Renal cortical epithelial cell (primary cell): ENCODE data around the gene GRM4. TPM values are rescaled to one million over a fixed set of nuclear protein-coding genes. Genes with fewer than 3 reads are reported as not detected.
"Not testable (repeated sequence)": the region's sequence is repeated elsewhere in the genome, so short reads cannot be mapped to it uniquely, and the experiment has no call there.

ENCODE experiments used
- DNase-seq: peaks from one replicate; pipeline ENCODE4 v3.0.0-alpha.2; 2011; ENCODE audit warnings: low read depth
- total RNA-seq: library from RNA; depleted of rRNA; stranded (reverse); fragments of >200 nt; gene quantifications from 2 replicates; pipeline ENCODE4 v1.2.3, GENCODE V29; 2014

GRM4 gene
- total RNA-seq: 0.05 TPM in 1 of 2 replicates, not detected in the other

DNA sequence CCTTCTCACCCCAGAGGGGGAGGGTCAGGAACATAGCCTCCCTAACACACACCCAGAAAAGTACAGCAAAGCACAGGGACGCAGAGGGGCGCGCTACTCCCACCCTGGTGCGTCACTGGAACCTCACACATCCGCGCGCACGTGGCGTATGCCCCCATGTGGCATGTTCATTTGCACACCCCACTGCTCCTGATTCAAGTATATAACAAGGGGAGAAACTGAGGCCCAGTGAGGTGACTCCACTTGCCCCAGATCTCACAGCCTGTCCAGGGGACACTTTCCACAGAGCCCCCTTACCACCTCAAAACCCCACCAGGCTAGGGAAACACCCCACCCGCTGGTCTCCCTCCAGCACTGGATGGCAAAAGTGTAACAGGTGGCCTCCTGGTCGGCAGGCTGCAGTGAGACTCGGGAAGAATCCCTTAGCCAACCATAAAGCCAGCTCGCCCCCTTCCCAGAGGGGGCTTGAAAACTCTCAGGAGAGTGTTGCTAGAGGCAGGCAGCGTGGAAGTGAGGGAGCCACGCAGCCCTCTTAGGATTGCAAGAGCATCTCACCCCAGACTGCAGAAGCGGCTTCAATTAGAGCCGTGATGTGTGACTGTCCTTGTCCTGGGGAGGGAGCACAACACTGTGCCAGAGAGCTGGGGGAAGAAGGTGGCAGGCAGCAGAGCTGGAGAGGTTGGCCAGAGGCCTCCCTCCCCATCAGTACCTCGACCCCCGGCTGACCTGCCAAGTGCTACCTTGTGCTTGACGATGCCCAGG is at the start of gene GRM4:
Gene GRM4, minus strand, starts transcription at position 67 of the 762 bp plus-strand sequence. CDS start 12,591 bp downstream, outside the sequence.
- DNase-seq: no peak

DNA sequence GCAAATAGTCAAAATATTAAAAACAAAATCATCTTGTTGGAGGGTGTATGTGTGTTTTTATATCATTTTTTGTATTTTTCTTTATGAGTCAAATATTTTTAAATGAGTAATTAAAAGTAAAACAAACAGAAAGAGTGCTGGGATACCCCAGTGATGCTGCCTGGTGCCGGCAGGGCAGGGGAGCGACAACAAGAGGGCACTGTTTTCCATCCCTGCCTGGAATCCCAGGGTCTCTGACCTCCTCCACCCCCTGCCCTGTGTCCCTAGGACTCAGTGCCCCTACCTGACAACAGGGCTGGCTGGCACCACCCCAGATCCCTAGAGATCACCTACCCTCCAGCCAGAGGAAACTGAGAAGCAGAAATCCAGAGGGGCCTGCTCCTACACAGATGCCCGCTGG is 48.9 kb upstream of the GRM4 start:
- DNase-seq: no peak

DNA sequence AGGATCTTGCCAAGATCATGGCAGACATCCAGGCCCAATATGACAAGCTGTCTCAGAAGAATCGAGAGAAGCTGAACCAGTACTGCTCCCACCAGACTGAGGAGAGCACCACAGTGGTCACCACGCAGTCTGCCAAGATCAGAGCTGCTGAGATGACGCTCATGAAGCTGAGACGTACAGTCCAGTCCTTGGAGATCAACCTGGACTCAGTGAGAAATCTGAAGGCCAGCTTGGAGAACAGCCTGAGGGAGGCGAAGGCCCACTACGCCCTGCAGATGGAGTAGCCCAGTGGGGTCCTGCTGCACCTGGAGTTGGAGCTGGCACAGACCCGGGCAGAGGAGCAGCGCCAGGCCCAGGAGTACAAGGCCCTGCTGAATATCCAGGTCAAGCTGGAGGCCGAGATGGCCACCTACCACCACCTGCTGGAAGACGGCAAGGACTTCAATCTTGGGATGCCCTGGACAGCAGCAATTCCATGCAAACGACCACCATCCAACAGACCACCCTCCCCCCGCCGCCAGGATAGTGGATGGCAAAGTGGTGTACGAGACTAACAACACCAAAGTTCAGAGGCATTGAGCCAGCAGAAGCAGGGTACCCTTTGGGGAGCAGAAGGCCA is 44.7 kb upstream of the GRM4 start:
- no peak for DNase-seq

DNA sequence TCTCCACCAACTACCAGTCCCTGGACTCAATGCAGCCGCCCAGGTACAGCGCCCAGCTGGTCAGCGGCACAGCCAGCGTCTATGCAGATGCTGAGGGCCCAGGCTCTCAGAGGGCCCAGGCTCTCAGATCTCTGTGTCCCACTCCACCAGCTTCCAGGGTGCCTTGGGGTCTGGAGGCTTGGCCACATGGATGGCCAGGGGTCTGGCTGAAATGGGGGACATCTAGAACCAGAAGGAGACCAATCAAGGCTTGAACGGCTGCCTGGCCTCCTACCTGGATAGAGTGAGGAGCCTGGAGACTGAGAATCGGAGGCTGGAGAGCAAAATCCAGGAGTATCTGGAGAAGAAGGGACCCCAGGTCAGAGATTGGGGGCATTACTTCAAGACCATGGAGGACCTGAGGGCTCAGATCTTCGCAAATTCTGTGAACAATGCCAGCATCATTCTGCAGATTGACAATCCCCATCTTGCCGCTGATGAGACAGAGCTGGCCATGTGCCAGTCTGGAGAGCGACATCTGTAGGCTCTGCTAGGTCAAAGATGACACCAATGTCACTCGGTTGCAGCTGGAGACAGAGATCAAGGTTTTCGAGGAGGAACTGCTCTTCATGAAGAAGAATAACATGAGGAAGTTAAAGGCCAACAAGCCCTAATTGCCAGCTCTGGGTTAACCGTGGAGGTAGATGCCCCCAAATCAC is 44.1 kb upstream of the GRM4 start:
- DNase-seq: no peak

DNA sequence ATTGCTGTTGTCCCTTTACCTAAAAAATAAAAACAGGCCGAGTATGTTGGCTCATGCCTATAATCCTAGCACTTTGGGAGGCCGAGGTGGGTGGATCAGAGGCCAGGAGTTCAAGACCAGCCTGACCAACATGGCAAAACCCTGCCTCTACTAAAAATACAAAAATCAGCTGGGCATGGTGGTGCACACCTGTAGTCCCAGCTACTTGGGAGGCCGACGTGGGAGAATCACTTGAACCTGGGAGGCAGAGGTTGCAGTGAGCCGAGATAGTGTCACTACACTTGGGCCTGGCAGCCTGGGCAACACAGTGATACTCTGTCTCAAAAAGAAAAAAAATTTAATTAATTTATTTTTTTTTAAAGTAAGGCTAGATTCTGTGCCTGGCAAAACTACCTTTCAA is 38.8 kb upstream of the GRM4 start:
- DNase-seq: not testable (repeated sequence)

DNA sequence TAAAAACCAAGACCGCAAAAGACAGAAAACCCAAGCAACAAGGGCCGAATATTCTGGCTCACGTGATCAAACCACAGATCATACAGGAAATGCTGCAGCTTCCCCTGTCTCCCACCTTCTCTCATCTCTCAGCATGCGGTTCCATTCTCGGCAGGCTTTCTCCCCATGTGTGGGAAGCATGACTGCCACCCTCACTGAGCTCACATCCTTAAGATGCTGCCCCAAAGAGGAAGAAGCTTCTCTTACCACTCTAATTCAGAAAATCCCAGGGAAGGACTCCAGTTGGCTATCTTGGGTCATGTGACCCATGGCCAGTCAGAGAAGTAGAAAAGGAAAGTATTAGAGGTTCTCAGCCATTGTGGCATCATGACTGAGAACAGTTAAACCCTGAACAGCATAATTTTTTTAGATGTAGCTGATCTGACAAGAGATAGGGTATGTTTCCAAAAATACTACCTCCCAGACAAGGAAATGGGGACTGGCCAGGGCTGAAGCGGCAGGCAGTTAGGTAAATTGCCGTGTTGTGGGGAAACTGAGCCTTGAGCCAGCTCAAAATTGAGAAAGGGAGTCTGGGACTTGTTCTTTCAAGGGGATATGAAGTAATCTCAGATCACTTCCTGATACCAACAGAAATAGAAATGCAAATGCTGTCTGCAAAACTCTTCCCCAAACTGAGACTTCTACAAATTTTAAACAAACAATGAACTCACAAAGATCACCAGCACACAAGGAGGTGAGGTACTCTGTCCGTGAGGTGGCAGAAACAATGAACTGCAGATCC is 37.1 kb upstream of the GRM4 start:
- DNase-seq: no peak

DNA sequence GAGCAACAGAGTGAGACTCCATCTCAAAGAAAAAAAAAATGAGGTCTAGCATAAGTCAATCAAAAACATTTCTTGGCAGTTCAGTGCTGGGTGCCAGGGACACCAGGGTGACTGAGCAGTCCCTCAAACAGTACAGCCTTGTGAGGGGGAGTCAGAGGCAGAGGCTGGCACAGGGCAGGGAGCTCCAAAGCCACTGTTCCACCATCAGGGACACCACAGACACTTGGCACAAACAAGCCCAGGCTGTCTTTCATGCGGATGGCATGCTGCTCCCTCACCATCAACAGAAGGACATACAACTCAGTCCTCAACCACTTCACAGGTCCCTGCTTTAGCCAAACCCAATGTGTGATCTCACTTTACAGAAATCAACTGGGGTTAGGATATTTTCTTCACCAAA is 36.0 kb upstream of the GRM4 start:
- DNase-seq: no peak

DNA sequence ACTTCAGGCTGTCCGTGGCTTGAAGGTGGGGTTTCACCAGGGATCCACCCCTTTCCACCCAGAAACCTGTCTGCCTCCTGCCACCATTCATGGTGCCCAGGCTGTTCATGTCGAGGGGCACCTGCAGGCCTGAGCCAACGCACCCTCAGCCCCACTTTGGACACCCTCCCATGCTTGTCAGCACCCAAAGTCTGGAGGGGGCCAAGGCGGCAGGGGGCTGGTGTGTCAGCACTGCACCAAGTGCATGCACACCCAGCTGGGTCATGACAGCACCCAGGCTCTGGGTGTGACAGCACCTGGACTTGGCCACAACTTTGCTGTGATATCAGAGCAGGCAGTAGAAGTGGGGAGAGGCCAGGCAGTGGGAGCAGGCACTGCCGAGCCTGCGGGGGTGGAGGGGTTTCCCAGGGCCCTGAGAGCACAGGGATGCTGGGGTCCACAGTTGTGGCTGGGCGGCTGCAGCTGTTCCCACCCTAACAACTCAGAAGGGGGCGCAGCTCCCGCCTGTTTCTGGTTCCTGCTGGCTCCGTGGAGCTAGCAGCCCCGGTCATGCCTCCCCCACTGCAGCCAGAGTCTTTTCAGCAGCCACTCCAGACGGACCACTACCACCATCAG is 33.3 kb upstream of the GRM4 start:
- no peak for DNase-seq

DNA sequence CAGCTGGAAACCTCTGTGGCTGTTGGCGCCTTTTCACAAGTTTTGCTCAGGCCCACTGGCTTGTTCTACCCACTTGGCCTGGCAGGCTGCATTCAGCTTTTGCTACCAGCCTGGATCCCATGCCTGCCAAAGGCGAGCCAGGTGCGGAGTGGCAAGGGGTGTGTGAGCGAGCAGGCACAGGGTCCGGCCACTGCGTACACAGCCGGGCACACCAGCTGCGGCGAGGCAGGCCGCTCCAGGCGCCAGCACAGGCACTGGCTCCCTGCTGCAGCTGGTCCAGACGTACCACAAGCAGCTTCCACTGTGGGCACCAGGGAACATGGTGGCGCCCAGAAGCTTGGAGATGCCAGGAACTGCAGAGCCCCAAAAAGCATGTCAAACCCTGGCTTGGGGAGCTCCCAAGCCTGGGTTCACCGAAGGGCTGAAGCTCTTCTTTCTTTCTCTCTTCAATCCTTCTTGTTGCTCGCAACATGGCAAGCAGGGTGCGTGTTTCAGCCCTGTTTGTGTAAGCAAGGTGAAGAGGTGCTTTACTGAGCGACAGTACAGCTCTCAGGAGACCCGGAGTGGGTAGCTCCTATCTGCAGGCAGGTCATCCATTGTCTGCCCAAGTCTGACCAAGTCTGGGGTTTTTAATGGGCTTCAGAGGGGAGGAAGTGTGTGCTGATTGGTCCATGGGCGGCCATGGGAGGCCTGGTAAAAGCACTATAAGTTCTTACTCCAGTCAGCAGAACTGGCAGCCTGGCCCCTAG is 32.6 kb upstream of the GRM4 start:
- no peak for DNase-seq

DNA sequence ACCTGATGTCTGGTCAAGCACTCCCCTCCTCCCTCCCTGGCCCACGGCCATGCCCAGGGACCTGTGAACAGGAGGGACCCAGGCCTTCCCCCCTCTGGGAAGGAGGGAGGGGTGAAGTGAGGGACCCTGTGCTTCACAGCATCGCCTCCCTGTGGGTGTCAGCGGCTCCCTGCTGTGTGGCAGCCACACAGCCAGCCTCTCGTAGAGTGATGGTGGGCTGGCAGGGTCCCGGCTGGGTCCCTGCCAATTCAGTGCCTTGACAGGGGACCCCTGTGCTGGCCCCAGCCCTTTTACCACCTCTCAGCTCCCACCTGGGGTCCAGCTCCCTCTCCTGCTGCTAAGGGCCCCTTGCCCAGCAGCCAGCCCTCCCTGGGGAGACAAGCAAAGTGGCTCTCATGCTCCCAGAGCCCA is 31.3 kb upstream of the GRM4 start:
- DNase-seq: no peak

DNA sequence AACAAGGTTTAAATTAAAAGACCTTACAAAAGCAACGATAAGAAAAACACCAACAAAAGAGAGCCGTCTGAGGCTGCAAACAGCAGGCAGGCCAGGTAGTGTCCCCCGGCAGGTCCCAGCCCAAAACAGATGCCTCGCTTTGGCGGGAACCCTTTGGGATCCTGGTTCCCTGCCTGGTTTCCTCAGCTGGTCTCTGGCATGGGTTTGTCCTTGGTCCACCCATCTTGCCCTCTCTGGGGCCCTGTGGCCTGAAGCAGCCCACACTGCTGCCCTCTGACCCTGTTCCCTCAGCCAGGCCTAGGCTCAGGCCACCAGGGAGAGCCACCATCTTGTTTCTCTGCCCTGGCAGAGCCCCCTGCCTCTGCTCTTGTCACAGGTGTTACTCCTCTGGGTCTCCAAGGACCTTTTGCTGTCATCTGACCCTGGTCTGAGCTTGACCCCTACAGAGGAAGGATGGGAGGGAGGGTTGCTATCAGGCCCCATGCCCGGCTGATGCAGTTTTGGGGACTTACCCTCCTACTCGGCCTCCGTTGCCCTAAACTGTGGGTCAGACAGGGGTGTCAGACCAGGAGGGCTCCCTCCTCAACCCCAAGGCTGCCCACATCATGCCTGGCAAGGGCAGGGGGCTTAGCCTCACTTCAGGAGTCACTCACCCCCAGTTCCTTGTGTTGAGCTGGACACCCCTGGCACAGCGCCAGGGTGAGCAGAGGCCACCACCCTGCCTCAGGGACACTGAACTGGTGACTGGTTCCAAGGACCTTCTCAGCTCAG is 30.6 kb upstream of the GRM4 start:
- DNase-seq: no peak

DNA sequence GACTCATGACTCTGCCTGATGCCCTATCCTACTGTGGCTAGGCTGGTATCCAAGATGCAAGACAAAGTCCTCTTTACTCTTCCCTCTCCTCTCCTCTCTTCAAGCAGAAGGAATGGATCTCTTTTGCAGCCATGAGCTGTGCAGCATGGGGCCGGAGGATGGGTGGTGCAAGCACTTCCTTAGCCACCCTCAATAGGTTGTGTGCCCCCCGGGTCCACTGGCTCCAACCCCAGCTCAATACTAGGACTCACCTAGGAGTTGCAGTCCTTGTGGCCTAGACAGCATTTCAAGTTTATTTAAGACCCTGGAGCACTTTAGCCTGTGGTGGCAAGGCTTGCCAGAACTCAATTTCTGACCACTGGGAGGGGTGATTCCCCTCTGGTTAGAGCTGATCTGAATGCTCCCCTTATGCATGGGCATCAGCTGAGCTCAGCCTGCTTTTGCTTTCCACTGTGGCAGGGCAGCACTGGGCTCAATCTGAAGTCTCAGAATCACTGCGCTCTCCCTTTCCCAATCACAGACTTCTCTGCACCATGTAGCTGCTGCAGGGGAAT is 29.0 kb upstream of the GRM4 start:
- DNase-seq: no peak

DNA sequence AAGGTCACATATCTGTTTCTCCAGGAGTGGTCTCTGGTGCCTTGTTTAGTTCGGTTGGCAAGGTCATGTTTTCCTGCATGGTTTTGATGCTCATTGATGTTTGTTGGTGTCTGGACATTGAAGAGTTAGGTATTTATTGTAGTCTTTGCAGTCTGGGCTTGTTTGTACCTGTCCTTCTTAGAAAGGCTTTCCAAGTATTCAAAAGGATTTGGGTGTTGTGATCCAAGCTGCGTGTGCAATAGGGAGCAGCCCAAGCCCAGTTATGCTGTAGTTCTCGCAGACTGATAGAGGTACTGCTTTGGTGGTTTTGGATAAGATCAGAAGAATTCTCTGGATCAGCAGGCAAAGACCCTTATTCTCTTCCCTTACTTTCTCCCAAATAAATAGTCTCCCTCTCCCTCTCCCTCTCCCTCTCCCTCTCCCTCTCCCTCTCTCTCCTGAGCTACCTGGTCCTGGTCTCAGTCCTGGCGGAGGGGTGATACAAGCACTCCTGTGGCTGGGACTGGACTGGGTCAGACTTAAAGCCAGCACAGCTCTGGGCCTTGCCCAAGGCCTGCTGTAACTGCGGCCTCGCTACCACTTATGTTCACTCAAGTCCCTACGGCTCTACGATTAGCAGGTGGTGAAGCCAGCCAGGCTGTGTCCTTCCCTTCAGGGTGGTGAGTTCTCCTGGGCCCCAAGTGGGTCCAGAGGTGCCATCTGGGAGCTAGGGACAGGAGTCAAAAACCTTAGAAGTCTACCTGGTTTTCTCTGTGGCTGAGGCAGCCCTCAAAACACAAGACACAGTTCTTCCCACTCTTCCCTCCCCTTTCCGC is 27.3 kb upstream of the GRM4 start:
- DNase-seq: no peak

DNA sequence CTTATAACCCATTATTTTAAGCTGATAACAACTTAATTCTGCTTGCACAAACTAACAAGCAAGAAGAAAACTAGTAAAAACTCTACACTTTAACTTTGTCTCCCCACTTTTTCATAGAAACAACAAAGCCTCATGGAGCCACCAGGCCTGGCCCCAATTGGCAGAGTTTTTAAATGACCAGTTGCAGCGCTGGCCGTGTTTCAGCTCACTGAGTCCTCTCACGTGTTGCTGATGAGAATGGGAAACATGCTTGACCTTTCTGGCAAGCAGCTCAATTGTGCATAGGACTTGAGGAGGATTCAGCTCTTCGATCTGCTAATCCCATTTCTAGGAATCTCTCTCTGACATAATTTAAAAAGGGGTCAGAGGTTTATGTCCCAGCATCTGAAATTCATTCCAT is 24.5 kb upstream of the GRM4 start:
- DNase-seq: no peak

DNA sequence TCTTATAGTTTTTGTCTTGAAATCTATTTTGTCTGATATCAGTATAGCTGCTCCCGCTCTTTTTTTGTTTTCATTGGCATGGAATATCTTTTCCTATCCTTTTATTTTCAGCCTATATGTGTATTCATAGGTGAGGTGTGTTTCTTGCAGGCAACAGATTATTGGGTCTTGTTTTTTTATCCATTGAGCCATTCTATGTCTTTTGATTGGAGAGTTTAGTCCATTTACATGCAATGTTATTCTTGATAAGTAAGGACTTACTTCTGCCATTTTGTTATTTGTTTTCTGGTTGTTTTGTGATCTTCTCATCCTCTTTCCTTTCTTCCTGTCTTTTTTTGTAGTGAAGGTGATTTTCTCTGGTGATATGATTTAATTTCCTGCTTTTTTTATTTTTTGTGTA is 24.0 kb upstream of the GRM4 start:
- DNase-seq: no peak

DNA sequence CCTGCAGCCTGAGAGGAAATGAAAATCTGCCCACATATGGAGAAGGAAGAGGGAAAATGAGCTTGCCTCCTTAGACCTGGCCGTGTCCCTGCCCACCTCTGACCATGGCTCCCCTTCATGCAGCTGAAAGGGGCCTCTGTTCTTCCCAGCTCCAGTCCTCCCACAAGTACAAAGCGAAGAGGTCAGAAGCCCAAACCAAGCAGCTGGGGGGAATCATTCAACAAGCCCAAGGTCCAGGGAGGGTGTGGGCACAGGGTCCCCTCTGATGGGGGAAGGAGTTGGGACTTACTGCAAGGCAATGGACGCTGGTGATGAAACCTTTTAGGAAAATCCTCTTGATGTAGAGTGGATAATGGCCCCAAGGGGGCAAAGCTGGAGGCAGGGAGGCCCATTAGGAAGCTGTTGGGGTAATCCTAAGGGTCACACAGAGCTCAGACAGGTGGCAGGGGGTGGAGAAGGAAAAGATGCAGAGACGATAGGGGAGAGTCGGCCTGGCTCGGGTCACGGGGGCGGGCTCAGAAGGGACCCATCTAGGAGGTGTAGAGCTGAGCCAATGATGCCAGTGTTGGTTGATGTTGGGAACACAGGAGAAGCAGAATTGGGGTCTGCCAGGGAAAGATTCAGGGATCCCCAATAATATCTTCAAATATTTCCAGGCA is 16.1 kb upstream of the GRM4 start:
- DNase-seq: no peak

DNA sequence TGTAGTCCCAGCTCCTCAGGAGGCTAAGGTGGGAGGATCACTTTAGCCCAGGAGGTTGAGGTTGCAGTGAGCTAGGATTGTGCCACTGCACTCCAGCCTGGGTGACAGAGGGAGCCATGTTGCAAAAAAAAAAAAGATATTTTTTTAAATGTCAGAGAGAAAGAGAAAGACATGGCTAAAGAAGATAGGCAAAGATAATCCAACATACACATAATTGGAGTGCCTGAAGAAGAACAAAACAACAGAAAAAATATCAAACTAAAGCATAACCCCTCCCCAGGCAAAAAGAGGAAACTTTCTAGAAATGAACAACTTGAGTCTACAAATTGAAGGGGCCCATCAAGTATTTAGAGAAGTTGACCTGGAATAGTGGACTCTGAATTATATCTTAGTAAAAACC is 14.0 kb upstream of the GRM4 start:
- DNase-seq: no peak

DNA sequence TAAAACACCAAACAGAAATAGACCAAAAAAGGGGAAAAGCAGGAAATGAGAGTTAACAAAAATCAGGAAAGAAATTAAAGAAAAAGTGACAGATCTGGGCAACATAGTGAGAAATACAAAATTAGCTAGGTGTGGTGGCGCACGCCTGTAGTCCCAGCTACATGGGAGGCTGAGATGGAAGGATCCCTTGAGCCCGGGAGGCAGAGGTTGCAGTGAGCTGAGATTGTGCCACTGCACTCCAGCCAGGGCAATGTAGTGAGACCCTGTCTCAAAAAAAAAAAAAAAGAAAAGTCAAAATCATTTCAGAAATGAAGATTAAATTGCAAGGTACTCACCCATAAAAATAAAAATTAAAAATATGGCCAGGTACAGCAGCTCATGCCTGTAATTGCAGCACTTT is 13.0 kb upstream of the GRM4 start:
- DNase-seq: no peak

DNA sequence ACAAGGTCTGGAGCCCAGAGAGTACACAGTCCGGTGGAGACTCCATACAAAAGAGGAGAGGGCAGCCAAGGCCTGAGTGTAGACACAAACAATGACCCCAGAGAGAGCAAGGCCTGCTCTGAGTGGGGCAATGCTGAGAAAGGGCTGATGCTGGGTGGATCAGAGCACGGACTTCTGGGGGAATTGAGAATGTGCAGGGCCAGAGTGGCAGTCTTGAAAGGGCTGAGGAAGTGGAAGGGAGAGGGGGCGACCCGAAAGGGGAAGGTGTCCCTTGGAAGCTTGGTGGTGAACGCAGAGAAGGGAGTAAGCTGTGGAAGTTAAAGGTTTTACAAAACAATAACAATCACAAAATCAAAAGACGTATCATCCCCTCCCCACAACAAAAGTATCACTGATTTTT is 12.0 kb upstream of the GRM4 start:
- no peak for DNase-seq
